ENCODE measurements around the gene CAB39L. TPM values are rescaled to one million over a fixed set of nuclear protein-coding genes. Genes with fewer than 3 reads are reported as not detected.

Gene CAB39L
- total RNA-seq, 1 donor from 2014 or later = 3.8 TPM

GRCh38 chr13:49315036-49315565 lies 128.8 kb downstream of the CAB39L start:
- intact Hi-C loops (cut with micrococcal nuclease) = no loop called here

GRCh38 chr13:49314344-49314882 lies 129.5 kb downstream of the CAB39L start:
- intact Hi-C loops (cut with micrococcal nuclease) = no loop called here

GRCh38 chr13:49311816-49312215 lies 132.0 kb downstream of the CAB39L start:
- intact Hi-C loops (cut with micrococcal nuclease) = no loop called here

GRCh38 chr13:49310251-49310650 lies 133.6 kb downstream of the CAB39L start:
- intact Hi-C loops (cut with micrococcal nuclease) = no loop called here

- intact Hi-C loops (cut with micrococcal nuclease) = no loop called here
These were observed 134.9 kb downstream of the CAB39L start for GRCh38 chr13:49308921-49309408.

GRCh38 chr13:49308097-49308875 lies 135.6 kb downstream of the CAB39L start:
- intact Hi-C loops (cut with micrococcal nuclease) = no loop called here

GRCh38 chr13:49307365-49307764 lies 136.5 kb downstream of the CAB39L start:
- intact Hi-C loops (cut with micrococcal nuclease) = no loop called here

GRCh38 chr13:49305792-49306425 lies 138.0 kb downstream of the CAB39L start:
- intact Hi-C loops (cut with micrococcal nuclease) = no loop called here

GRCh38 chr13:49304763-49305700 lies 138.8 kb downstream of the CAB39L start:
- intact Hi-C loops (cut with micrococcal nuclease) = no loop called here

GRCh38 chr13:49304356-49304755 lies 139.5 kb downstream of the CAB39L start:
- intact Hi-C loops (cut with micrococcal nuclease) = no loop called here

- intact Hi-C loops (cut with micrococcal nuclease) = no loop called here
These were observed 140.2 kb downstream of the CAB39L start for GRCh38 chr13:49303533-49304252.

- intact Hi-C loops (cut with micrococcal nuclease) = no loop called here
These were observed 141.0 kb downstream of the CAB39L start for GRCh38 chr13:49302817-49303216.

- intact Hi-C loops (cut with micrococcal nuclease) = no loop called here
These were observed 141.6 kb downstream of the CAB39L start for GRCh38 chr13:49302222-49302621.

- intact Hi-C loops (cut with micrococcal nuclease) = loop anchor here (1.0 kb wide), 10 partner anchors 53 to 1769 kb away; partner anchors contain the start of genes CAB39L, PHF11, RCBTB1 and SETDB2
These were observed 142.9 kb downstream of the CAB39L start for GRCh38 chr13:49300739-49301589.

GRCh38 chr13:49300276-49300675 lies 143.6 kb downstream of the CAB39L start:
- intact Hi-C loops (cut with micrococcal nuclease) = no loop called here

GRCh38 chr13:49298903-49299605 lies 144.8 kb downstream of the CAB39L start:
- intact Hi-C loops (cut with micrococcal nuclease) = no loop called here

GRCh38 chr13:49298416-49298815 lies 145.4 kb downstream of the CAB39L start:
- intact Hi-C loops (cut with micrococcal nuclease) = no loop called here

- intact Hi-C loops (cut with micrococcal nuclease) = no loop called here
These were observed 146.5 kb downstream of the CAB39L start for GRCh38 chr13:49297338-49297737.

- intact Hi-C loops (cut with micrococcal nuclease) = no loop called here
These were observed 147.2 kb downstream of the CAB39L start for GRCh38 chr13:49296659-49297058.

All from T-helper 1 cell treated with Interleukin-12 subunit alpha and Interleukin-12 subunit beta and Interleukin-4 antibody, amounts not matched to agents 30 ng/mL and 1 ng/mL, for 36 hours (primary cell).